Stimulated activated CD4-positive, alpha-beta T cell treated with anti-CD3 and anti-CD28 coated beads, Interleukin-4, amount 100 ng/mL, for 48 hours (primary cell): Measurements from ENCODE around the gene GCC1.

Experiments used
- DNase-seq, 2 donors: peaks; one replicate each; pipeline ENCODE4 v3.0.0-alpha.2; 2020; ENCODE audit warnings: low read depth in 2 of 2

Gene GCC1

DNA sequence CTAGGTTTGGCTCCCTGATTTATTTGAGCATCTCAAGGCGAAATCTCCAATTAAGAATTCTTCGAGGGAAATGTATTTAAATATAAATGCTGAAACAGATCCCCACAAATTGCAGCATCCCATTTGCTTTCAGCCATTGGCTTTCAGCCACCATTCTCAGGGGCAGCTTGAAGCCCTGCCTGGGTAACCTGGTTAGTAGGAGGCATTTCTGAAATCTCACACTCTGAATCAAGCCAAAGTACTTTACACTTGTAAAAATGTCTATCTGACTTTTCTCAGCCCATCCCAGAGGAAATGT, 49.1 kb downstream of the GCC1 start:
- no peak for DNase-seq

DNA sequence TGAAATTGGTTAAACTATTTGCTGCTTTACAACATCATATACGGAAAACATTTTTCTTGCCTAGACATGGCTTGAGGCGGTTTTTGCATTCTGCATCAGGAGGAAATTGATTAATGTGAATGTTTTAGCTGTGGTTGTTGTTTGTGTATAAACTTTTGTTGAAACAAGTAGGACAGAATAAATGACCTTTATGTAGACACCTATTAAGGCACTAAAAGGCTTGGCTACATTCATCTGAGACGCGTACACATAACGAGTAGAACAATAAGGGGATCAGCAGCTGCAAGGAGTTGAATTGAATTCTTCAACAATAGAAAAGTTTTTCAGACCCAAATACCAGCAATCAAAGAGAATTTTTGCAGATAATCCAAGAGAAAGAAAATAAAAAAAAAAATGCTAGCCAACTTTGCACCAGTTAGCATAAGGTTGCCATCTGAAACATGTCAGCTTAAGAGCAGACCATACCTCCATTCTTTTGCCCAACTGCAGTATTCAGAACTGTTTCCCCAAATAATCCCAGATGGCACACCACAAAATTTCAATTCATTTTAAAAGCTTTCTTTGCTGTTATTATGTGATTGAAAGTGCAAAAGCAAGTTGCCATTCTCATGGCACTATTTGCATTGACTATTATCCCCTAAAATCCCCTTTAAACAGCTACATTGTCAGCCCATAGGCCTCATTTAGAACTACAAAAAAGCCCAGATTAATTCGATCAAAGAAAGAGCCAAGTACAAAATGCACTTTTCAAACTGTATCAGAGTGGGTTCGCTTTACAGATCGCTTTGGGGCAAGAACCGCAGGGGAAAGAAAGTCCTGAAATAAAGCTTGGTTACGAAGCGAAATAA, 49.6 kb downstream of the GCC1 start:
- no peak for DNase-seq

DNA sequence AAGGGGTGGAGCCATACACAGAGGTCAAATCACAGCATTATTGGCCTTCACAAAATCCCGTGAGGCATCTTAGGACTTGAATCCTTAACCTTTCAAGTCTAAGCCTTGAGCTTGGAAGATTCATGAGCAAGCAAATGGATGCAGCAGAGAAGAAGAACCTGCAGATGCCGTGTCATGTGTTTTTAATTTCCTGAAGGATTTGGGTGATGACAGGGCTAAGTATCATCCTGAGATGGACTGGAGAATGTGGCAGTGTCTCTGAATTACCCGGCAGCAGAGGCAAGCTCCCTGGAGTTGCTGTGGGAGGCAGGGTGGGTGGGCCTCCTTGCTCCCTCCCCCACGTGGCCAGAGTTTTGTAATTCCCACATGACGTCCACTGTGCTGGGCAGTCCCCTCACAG, 50.8 kb downstream of the GCC1 start:
- no peak for DNase-seq

GRCh38 chr7:127532736-127533135, 52.7 kb downstream of the GCC1 start:
- DNase-seq = no peak

GRCh38 chr7:127532151-127532550, 53.2 kb downstream of the GCC1 start:
- no peak for DNase-seq
